OCI-LY3 (cell line): ENCODE data around the gene CDK19.

ENCODE experiments used
- CTCF ChIP-seq: fragments of 200-600, 300-600 bp; sonication (generic); IDR thresholded peaks from 2 replicates; pipeline ENCODE4 v1.5.1; 2014; ENCODE audit warnings: antibody characterized with exemption, low read length, low read depth
- EZH2phosphoT487 ChIP-seq: fragments of 200-600 bp; shearing (Covaris generic); IDR thresholded peaks from 2 replicates; pipeline ENCODE4 v1.6.1; 2018; ENCODE audit warnings: antibody characterized with exemption, mixed run types, low read depth

GRCh38 chr6:110712238-110712637 is 103.0 kb downstream of the CDK19 start:
- no peak for TF ChIP-seq CTCF
- no peak for TF ChIP-seq EZH2phosphoT487
